Measurements from ENCODE around the gene SYT6.

Gene SYT6

DNA sequence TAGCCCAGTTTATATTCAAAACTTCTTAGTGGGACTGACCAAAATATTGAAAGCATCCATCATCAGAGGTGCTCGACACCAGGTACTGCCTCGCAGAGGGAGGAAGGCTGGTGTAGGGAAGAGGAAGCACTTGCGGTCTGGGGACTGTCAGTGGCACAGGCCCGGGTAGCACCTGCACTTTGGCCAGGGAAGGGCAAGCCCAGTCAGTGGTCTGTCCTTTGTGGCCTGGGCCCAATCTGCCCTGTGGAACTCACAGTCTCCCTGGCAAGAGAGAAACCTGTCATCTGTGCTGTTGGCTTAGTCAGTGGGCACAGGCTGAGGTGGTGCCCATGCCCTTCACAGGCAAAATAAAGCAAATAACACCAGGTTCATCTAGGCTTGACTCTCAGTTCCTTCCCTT, 77.4 kb downstream of the SYT6 start:
- Histone ChIP-seq H4K20me1 (ENCODE audit: low read depth, low read length) (no peaks in the 10 kb centered on the region), H3K9ac (ENCODE audit: low read length) (no peak overlapping the region), H3K4me2 (ENCODE audit: low read depth, low read length, poor library complexity, severe bottlenecking) (no peak overlapping the region), H2AFZ (ENCODE audit: low read depth, low read length, severe bottlenecking) (no peak overlapping the region), H3K9me3 (ENCODE audit: insufficient read depth, low read length) (no peaks in the 10 kb centered on the region; the same call in 1 of the 2 replicates), H3K9me2 (replicated peaks; ENCODE audit: insufficient read depth, low read length) (no peaks in the 10 kb centered on the region), H3K27ac (ENCODE audit: low read depth, low read length) (no peak overlapping the region), H3K27me3 (ENCODE audit: low read length) (no peaks in the 10 kb centered on the region), H3K4me3 (ENCODE audit: insufficient read depth, low read length, poor library complexity, severe bottlenecking) (no peak overlapping the region), H3K36me3 (ENCODE audit: low read length) (no peaks in the 10 kb centered on the region), H3K79me2 (ENCODE audit: insufficient read depth, low read length) (no peaks in the 10 kb centered on the region), H3F3A (ENCODE audit: insufficient read depth) (no peaks in the 10 kb centered on the region)
- TF ChIP-seq EZH2phosphoT487 (conservative IDR thresholded peaks at IDR 0.05; ENCODE audit: low read length): no peak
- TF ChIP-seq, protein P1, sequence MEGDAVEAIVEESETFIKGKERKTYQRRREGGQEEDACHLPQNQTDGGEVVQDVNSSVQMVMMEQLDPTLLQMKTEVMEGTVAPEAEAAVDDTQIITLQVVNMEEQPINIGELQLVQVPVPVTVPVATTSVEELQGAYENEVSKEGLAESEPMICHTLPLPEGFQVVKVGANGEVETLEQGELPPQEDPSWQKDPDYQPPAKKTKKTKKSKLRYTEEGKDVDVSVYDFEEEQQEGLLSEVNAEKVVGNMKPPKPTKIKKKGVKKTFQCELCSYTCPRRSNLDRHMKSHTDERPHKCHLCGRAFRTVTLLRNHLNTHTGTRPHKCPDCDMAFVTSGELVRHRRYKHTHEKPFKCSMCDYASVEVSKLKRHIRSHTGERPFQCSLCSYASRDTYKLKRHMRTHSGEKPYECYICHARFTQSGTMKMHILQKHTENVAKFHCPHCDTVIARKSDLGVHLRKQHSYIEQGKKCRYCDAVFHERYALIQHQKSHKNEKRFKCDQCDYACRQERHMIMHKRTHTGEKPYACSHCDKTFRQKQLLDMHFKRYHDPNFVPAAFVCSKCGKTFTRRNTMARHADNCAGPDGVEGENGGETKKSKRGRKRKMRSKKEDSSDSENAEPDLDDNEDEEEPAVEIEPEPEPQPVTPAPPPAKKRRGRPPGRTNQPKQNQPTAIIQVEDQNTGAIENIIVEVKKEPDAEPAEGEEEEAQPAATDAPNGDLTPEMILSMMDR (IDR thresholded peaks at IDR 0.05; ENCODE audit: insufficient read depth, low read length, poor library complexity, severe bottlenecking): no peak

DNA sequence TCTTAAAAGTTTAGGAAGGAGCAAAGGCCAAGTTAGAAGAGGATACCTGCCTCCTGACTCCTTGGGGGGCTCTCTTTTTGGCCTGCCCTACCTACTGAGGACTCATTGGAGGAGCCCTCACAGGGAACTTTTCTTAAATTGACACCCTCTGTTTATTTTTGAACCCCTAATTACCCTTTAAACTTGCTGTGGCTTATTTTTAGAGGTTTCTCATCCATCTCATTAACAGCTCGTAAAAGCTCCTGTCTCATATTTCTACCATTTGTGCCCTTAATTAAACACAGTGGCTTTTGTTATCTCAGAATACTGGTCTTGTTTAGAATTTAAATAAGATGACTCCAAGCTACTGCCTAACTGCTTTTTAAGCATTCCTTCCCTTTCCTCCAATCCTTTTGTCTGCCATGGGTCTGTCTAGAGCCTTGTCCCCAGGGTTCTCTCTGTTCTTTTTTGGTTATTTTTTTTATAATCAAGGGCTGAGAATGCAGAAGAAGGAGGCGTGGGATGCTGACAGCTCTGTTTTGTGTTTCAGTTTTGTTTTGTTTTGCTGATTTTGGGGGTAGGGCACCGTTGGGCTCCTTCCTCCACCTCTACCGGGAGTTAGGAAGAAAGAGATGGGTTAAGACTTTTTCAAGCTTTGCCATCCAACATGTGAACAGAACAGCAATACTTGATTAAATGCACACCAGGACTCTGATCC, 78.0 kb downstream of the SYT6 start:
- Histone ChIP-seq H3K4me3 (ENCODE audit: insufficient read depth, low read length, poor library complexity, severe bottlenecking) (no peak overlapping the region), H3K9me2 (replicated peaks; ENCODE audit: insufficient read depth, low read length) (no peaks in the 10 kb centered on the region), H3K9me3 (ENCODE audit: insufficient read depth, low read length) (no peaks in the 10 kb centered on the region; the same call in 1 of the 2 replicates), H3K27ac (ENCODE audit: low read depth, low read length) (no peak overlapping the region), H3F3A (ENCODE audit: insufficient read depth) (no peaks in the 10 kb centered on the region), H3K9ac (ENCODE audit: low read length) (no peak overlapping the region), H3K36me3 (ENCODE audit: low read length) (no peaks in the 10 kb centered on the region), H3K79me2 (ENCODE audit: insufficient read depth, low read length) (no peaks in the 10 kb centered on the region), H2AFZ (ENCODE audit: low read depth, low read length, severe bottlenecking) (no peak overlapping the region), H4K20me1 (ENCODE audit: low read depth, low read length) (no peaks in the 10 kb centered on the region), H3K27me3 (ENCODE audit: low read length) (no peaks in the 10 kb centered on the region), H3K4me2 (ENCODE audit: low read depth, low read length, poor library complexity, severe bottlenecking) (no peak overlapping the region)
- TF ChIP-seq, protein P1 (IDR thresholded peaks at IDR 0.05; ENCODE audit: insufficient read depth, low read length, poor library complexity, severe bottlenecking): no peak
- TF ChIP-seq EZH2phosphoT487 (conservative IDR thresholded peaks at IDR 0.05; ENCODE audit: low read length): no peak

DNA sequence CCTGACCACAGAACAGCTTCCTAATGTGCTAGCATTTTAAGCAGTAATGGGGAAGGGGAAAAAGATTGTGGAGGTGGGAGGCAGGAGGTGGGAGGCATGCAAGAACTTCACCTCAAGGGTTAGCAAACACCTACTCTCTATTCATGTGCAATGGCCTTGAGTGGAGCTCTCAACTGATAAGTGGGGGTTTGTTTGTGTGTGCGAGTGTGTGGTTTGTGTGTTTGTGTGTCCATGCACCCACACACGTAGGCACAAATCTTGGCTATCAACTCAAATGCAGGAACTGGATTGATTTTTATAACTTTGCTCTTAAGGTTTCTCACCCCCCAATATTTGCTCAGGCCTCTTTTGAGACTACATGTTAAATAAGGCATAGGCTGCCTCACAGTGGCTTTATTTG, 78.6 kb downstream of the SYT6 start:
- H3K4me2 ChIP-seq (ENCODE audit: low read depth, low read length, poor library complexity, severe bottlenecking): no peak overlapping the region

More for the DNA sequence above, 78.6 kb downstream of the SYT6 start:
- Histone ChIP-seq H3K4me3 (ENCODE audit: insufficient read depth, low read length, poor library complexity, severe bottlenecking) (no peak overlapping the region), H3K36me3 (ENCODE audit: low read length) (no peaks in the 10 kb centered on the region), H3K27ac (ENCODE audit: low read depth, low read length) (no peak overlapping the region), H3F3A (ENCODE audit: insufficient read depth) (no peaks in the 10 kb centered on the region), H3K9ac (ENCODE audit: low read length) (no peak overlapping the region), H2AFZ (ENCODE audit: low read depth, low read length, severe bottlenecking) (no peak overlapping the region), H3K9me2 (replicated peaks; ENCODE audit: insufficient read depth, low read length) (no peaks in the 10 kb centered on the region), H3K9me3 (ENCODE audit: insufficient read depth, low read length) (no peaks in the 10 kb centered on the region; the same call in 1 of the 2 replicates), H4K20me1 (ENCODE audit: low read depth, low read length) (no peaks in the 10 kb centered on the region), H3K27me3 (ENCODE audit: low read length) (no peaks in the 10 kb centered on the region), H3K79me2 (ENCODE audit: insufficient read depth, low read length) (no peaks in the 10 kb centered on the region)
- TF ChIP-seq, protein P1 (IDR thresholded peaks at IDR 0.05; ENCODE audit: insufficient read depth, low read length, poor library complexity, severe bottlenecking): no peak
- no peak for TF ChIP-seq EZH2phosphoT487 (conservative IDR thresholded peaks at IDR 0.05; ENCODE audit: low read length)

Measured in SU-DHL-6 (cell line).